PC-3 (cell line): ENCODE data around the gene STRIP2. TPM values are rescaled to one million over a fixed set of nuclear protein-coding genes. Genes with fewer than 3 reads are reported as not detected.
A peak's percentile ranks its signal among the peaks of the same experiment; 100 is the strongest.
"Not testable (repeated sequence)": the region's sequence is repeated elsewhere in the genome, so short reads cannot be mapped to it uniquely, and the experiment has no call there.

ENCODE experiments used
- ATAC-seq: fragments of 200-7000 bp; cut with Tn5 transposase; 2 replicates; pipeline ENCODE4 v1.9.1; 2020; ENCODE audit warnings: mild to moderate bottlenecking, moderate library complexity
- BruUV-seq: library from RNA; stranded (reverse); fragments of 400-500 nt; replicated peaks from 2 replicates; lab custom pipeline; 2021; lab: Mats Ljungman, UMichigan
- CTCF ChIA-PET: fragments of 300-600 bp; sonication (Branson Sonifier 250); formaldehyde crosslinking; loops from one replicate; lab custom pipeline; 2022; ENCODE audit warnings: antibody characterized with exemption; lab: Charles Lee
- POLR2A ChIA-PET: fragments of 300-600 bp; sonication (Branson Sonifier 250); formaldehyde crosslinking; loops from one replicate; lab custom pipeline; 2022; ENCODE audit warnings: antibody characterized with exemption; ENCODE audit not compliant: unreplicated experiment; lab: Charles Lee
- DNase-seq: peaks from one replicate; pipeline ENCODE4 v3.0.0-alpha.2; 2015
- H2AFZ ChIP-seq: fragments of 300-600 bp; sonication (generic); 2 replicates; pipeline ENCODE4 v1.6.0; 2016; ENCODE audit warnings: antibody characterized with exemption, low read length
- H3F3A ChIP-seq: fragments of 300-600 bp; sonication (generic); one replicate; pipeline ENCODE4 v1.6.0; 2017; ENCODE audit warnings: antibody characterized with exemption, low read length, control low read depth, mild to moderate bottlenecking; ENCODE audit not compliant: unreplicated experiment
- H3K27ac ChIP-seq: fragments of 300-600 bp; sonication (generic); 2 replicates; pipeline ENCODE4 v1.5.1; 2016; ENCODE audit warnings: mild to moderate bottlenecking, low read length
- H3K27me3 ChIP-seq: fragments of 300-600 bp; sonication (generic); 2 replicates; pipeline ENCODE4 v1.6.1; 2016; ENCODE audit warnings: low read length, mixed read lengths
- H3K36me3 ChIP-seq: fragments of 300-600 bp; sonication (generic); 2 replicates; pipeline ENCODE4 v1.6.1; 2016; ENCODE audit warnings: low read depth, mixed run types, low read length, mixed read lengths
- H3K4me1 ChIP-seq: fragments of 300-600 bp; sonication (generic); 2 replicates; pipeline ENCODE4 v1.5.1; 2016; ENCODE audit warnings: low read length; ENCODE audit not compliant: insufficient read depth
- H3K4me2 ChIP-seq: fragments of 300-600 bp; sonication (generic); 2 replicates; pipeline ENCODE4 v1.6.0; 2016; ENCODE audit warnings: low read length
- H3K4me3 ChIP-seq: fragments of 300-600 bp; sonication (generic); 2 replicates; pipeline ENCODE4 v1.5.1; 2016; ENCODE audit warnings: mild to moderate bottlenecking, low read length, mixed read lengths
- H3K79me2 ChIP-seq: fragments of 300-600 bp; sonication (generic); 2 replicates; pipeline ENCODE4 v1.6.1; 2017; ENCODE audit warnings: low read length, mixed read lengths
- H3K9ac ChIP-seq: fragments of 300-600 bp; sonication (generic); 2 replicates; pipeline ENCODE4 v1.6.0; 2016; ENCODE audit warnings: mild to moderate bottlenecking, low read length
- H3K9me2 ChIP-seq: fragments of 300-600 bp; sonication (generic); replicated peaks from 2 replicates; pipeline ENCODE4 v1.6.1; 2016; ENCODE audit warnings: mixed run types, low read length, mixed read lengths
- H3K9me3 ChIP-seq: fragments of 300-600 bp; sonication (generic); 2 replicates; pipeline ENCODE4 v1.6.1; 2016; ENCODE audit warnings: low read length, mixed read lengths
- H4K20me1 ChIP-seq: fragments of 300-600 bp; sonication (generic); 2 replicates; pipeline ENCODE4 v1.6.1; 2016; ENCODE audit warnings: low read length, mixed read lengths
- EZH2 ChIP-seq: fragments of 300-600 bp; sonication (generic); IDR thresholded peaks from one replicate; pipeline ENCODE4 v1.6.1; 2017; ENCODE audit warnings: antibody characterized with exemption, mild to moderate bottlenecking, low read length; ENCODE audit not compliant: unreplicated experiment
- EZH2phosphoT487 ChIP-seq: fragments of 300-600 bp; sonication (generic); IDR thresholded peaks from 2 replicates; pipeline ENCODE4 v1.6.1; 2018; ENCODE audit warnings: mild to moderate bottlenecking, antibody characterized with exemption, low read length, borderline replicate concordance
- intact Hi-C: fragments of 100-400 bp; cut with micrococcal nuclease; formaldehyde crosslinking; loops from 2 replicates; pipeline ENCODE4 v1.9.0; 2023
- total RNA-seq: library from RNA; depleted of rRNA; stranded (reverse); fragments of >200 nt; gene quantifications from 2 replicates; pipeline ENCODE4 v1.2.3, GENCODE V29; 2014
- TF ChIP-seq, protein P1 (sequence below): fragments of 300-600 bp; sonication (generic); conservative IDR thresholded peaks from 2 replicates; pipeline ENCODE4 v1.5.1; 2017; ENCODE audit warnings: antibody characterized with exemption, low read depth, mild to moderate bottlenecking, low read length

The STRIP2 gene
- total RNA-seq, 1 experiment from 2014 or later: 7.5 TPM

DNA sequence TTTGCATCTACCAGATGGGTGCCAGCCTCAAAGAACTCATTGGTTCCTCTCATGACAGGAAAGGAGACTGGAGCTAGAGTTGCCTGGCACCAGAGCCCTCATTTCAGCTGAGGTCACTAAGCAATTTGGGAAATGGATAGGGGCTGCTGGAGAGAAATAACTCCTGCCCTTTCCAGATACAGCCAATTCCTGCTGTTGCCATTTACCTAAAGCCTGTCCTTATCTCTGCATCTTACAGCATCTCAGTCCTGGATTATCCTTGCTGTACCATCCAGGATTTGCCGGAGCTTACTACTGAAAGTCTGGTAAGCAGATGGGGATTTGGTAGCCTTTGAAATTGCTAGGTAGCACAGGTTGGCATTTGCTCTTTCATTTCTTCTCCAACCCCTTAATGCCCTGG, 36.2 kb downstream of the STRIP2 start:
- Histone ChIP-seq H3K9ac (no peak overlapping the region), H3K27ac (peak overlapping the region; percentile 83)

DNA sequence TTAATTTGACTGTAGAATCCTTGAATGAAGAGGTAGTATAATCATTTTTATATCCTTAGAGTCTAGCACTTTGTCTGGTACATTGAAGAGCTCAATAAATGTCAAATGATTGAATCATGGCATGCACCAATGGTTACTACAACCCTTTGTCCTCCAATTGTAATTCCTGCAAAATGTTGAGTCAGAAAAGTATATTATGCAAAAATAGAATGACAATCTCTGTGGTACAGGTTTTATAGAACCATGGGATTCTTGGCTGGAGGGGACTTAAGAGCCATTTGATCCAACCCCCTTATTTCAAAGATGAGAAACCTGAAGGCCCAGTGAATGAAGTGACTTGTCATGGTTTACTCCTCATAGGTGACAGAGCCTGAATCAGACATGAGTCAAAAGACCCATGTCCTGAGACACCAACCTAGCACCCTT, 37.2 kb downstream of the STRIP2 start:
- H3K4me3 ChIP-seq: no peak overlapping the region
- POLR2A ChIA-PET: interaction anchor here (1.1 kb wide), 1 partner anchor 37 kb away, joined by 5 read pairs; the partner anchor contains the start of gene STRIP2
- peak; percentile 74 for ATAC-seq
- H3K27me3 ChIP-seq: no peaks in the 10 kb centered on the region
- H2AFZ ChIP-seq: no peak overlapping the region
- H3K4me2 ChIP-seq: peak overlapping the region; percentile 42
- no peaks in the 10 kb centered on the region for H3K9me2 ChIP-seq
- H3K9ac ChIP-seq: peak overlapping the region; percentile 3; the same call in 1 of the 2 replicates
- intact Hi-C loops: no loop called here
- H3K36me3 ChIP-seq: peaks cover 15% of the 10 kb centered on the region; the same call in 1 of the 2 replicates
- H3K9me3 ChIP-seq: no peaks in the 10 kb centered on the region
- BruUV-seq: no TSS peak
- CTCF ChIA-PET: interaction anchor here (0.6 to 3.4 kb wide), 12 partner anchors 22 to 308 kb away, joined by 3 to 42 read pairs (median 6); partner anchors contain the start of gene STRIP2
- peaks cover 23% of the 10 kb centered on the region for H3K4me1 ChIP-seq
- peak; percentile 83 for DNase-seq
- H3K79me2 ChIP-seq: no peaks in the 10 kb centered on the region
- peaks cover 5% of the 10 kb centered on the region for H3F3A ChIP-seq
- TF ChIP-seq EZH2 (no peak), EZH2phosphoT487 (no peak)
- TF ChIP-seq, protein P1, sequence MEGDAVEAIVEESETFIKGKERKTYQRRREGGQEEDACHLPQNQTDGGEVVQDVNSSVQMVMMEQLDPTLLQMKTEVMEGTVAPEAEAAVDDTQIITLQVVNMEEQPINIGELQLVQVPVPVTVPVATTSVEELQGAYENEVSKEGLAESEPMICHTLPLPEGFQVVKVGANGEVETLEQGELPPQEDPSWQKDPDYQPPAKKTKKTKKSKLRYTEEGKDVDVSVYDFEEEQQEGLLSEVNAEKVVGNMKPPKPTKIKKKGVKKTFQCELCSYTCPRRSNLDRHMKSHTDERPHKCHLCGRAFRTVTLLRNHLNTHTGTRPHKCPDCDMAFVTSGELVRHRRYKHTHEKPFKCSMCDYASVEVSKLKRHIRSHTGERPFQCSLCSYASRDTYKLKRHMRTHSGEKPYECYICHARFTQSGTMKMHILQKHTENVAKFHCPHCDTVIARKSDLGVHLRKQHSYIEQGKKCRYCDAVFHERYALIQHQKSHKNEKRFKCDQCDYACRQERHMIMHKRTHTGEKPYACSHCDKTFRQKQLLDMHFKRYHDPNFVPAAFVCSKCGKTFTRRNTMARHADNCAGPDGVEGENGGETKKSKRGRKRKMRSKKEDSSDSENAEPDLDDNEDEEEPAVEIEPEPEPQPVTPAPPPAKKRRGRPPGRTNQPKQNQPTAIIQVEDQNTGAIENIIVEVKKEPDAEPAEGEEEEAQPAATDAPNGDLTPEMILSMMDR: no peak
- no peaks in the 10 kb centered on the region for H4K20me1 ChIP-seq
- peak overlapping the region; percentile 83 for H3K27ac ChIP-seq

More for the DNA sequence above, 36.2 kb downstream of the STRIP2 start:
- TF ChIP-seq EZH2phosphoT487 (no peak), EZH2 (no peak)
- TF ChIP-seq, protein P1: no peak
- Histone ChIP-seq H2AFZ (no peak overlapping the region), H3F3A (peaks cover 5% of the 10 kb centered on the region), H3K79me2 (no peaks in the 10 kb centered on the region), H4K20me1 (no peaks in the 10 kb centered on the region), H3K27me3 (no peaks in the 10 kb centered on the region), H3K4me3 (no peak overlapping the region), H3K9me2 (no peaks in the 10 kb centered on the region), H3K9me3 (no peaks in the 10 kb centered on the region), H3K36me3 (peaks cover 15% of the 10 kb centered on the region; the same call in 1 of the 2 replicates), H3K4me1 (peaks cover 23% of the 10 kb centered on the region), H3K4me2 (no peak overlapping the region)
- BruUV-seq: no TSS peak
- CTCF ChIA-PET: interaction anchor here (0.7 to 3.4 kb wide), 3 partner anchors 68 to 252 kb away, joined by 3 to 42 read pairs (median 9); no protein-coding TSS in a partner anchor
- DNase-seq (no peak), ATAC-seq (no peak)
- POLR2A ChIA-PET: no interaction called here
- intact Hi-C loops: no loop called here

- intact Hi-C loops, CTCF ChIA-PET, H3K4me2 ChIP-seq, H4K20me1 ChIP-seq, BruUV-seq, H3K27ac ChIP-seq, DNase-seq, H3K27me3 ChIP-seq, POLR2A ChIA-PET, H3F3A ChIP-seq, ATAC-seq, H3K4me3 ChIP-seq, H3K36me3 ChIP-seq, H3K9me3 ChIP-seq, H3K9ac ChIP-seq, H3K79me2 ChIP-seq, H2AFZ ChIP-seq, H3K9me2 ChIP-seq: not testable (repeated sequence)
- H3K4me1 ChIP-seq: peaks cover 13% of the 10 kb centered on the region
Measured at GRCh38 chr7:129475931-129476330, 41.7 kb downstream of the STRIP2 start.

DNA sequence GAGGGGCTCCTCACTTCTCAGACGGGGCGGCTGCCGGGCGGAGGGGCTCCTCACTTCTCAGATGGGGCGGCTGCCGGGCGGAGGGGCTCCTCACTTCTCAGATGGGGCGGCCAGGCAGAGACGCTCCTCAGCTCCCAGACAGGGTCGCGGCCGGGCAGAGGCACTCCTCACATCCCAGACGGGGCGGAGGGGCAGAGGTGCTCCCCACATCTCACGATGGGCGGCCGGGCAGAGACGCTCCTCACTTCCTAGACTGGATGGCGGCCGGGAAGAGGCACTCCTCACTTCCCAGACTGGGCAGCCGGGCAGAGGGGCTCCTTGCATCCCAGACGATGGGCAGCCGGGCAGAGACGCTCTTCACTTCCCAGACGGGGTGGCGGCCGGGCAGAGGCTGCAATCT, 42.2 kb downstream of the STRIP2 start:
- H3K27me3 ChIP-seq, H3K9ac ChIP-seq, H3K4me2 ChIP-seq, H2AFZ ChIP-seq, H3F3A ChIP-seq, H3K9me3 ChIP-seq, H4K20me1 ChIP-seq, POLR2A ChIA-PET, H3K4me3 ChIP-seq, H3K36me3 ChIP-seq, DNase-seq, BruUV-seq, CTCF ChIA-PET, H3K79me2 ChIP-seq, H3K27ac ChIP-seq, intact Hi-C loops, H3K4me1 ChIP-seq, H3K9me2 ChIP-seq, ATAC-seq: not testable (repeated sequence)
